Left ventricle myocardium inferior (tissue), 1 donor: Measurements from ENCODE around the gene BCL2. TPM values are rescaled to one million over a fixed set of nuclear protein-coding genes. Genes with fewer than 3 reads are reported as not detected.
A peak's percentile ranks its signal among the peaks of the same experiment; 100 is the strongest.

Source experiments
- DNase-seq: peaks from one replicate; pipeline ENCODE4 v3.0.0-alpha.2; 2020
- H3K27ac ChIP-seq: fragments of 200-600 bp; replicated peaks from 2 replicates; pipeline ENCODE4 v1.8.0; 2021
- H3K27me3 ChIP-seq: fragments of 200-600 bp; 2 replicates; pipeline ENCODE4 v1.8.0; 2021; ENCODE audit warnings: low read depth
- H3K36me3 ChIP-seq: fragments of 200-600 bp; 2 replicates; pipeline ENCODE4 v1.8.0; 2021
- H3K4me1 ChIP-seq: fragments of 200-600 bp; 2 replicates; pipeline ENCODE4 v1.8.0; 2021
- H3K4me3 ChIP-seq: fragments of 200-600 bp; 2 replicates; pipeline ENCODE4 v1.8.0; 2021; ENCODE audit warnings: mild to moderate bottlenecking, moderate library complexity
- H3K9me3 ChIP-seq: fragments of 200-600 bp; replicated peaks from 2 replicates; pipeline ENCODE4 v1.8.0; 2021
- intact Hi-C: fragments of 100-400 bp; cut with micrococcal nuclease; formaldehyde crosslinking; loops from one replicate; pipeline ENCODE4 v1.11.0; 2022
- total RNA-seq: library from RNA; stranded (reverse); fragmentation: NEBNext Ultra II Directional; extraction: Animal tissue kit (Norgen Biotek cat#: 25700); gene quantifications from one replicate; pipeline ENCODE4 v1.2.1, GENCODE V29; 2021
- TF ChIP-seq, protein P1 (sequence below): fragments of 200-600 bp; IDR thresholded peaks from 2 replicates; pipeline ENCODE4 v1.8.0; 2021; ENCODE audit warnings: antibody characterized with exemption, mild to moderate bottlenecking, borderline replicate concordance
- donor health status: DM: no; HTN: yes; CAD: no; lungs with severe emphysema.

BCL2 gene
- total RNA-seq, 1 donor from 2014 or later, result 7.3 TPM

DNA sequence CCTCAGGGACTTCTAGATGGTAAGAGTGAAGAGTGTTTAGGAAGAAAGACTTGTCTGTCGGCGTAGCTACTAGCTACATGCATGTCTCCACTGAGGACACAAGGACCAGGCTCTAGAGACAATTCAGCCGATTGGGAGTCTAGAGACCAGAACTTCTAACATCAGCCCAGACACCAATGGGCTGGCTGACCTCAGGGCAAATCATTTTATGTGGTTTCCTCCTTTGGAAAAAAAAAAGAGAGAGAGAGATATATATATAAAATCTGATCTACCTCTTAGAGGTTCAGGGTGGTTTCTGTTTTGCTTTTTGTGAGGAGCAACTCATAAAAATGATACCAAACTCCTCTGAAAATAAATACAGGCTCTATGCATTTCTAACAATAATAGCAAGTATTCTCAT is 212.8 kb downstream of the BCL2 start:
- Histone ChIP-seq H3K4me3 (no peak overlapping the region), H3K9me3 (no peaks in the 10 kb centered on the region), H3K4me1 (peaks cover 5% of the 10 kb centered on the region), H3K27me3 (no peaks in the 10 kb centered on the region), H3K27ac (no peak overlapping the region), H3K36me3 (no peaks in the 10 kb centered on the region)
- TF ChIP-seq, protein P1, sequence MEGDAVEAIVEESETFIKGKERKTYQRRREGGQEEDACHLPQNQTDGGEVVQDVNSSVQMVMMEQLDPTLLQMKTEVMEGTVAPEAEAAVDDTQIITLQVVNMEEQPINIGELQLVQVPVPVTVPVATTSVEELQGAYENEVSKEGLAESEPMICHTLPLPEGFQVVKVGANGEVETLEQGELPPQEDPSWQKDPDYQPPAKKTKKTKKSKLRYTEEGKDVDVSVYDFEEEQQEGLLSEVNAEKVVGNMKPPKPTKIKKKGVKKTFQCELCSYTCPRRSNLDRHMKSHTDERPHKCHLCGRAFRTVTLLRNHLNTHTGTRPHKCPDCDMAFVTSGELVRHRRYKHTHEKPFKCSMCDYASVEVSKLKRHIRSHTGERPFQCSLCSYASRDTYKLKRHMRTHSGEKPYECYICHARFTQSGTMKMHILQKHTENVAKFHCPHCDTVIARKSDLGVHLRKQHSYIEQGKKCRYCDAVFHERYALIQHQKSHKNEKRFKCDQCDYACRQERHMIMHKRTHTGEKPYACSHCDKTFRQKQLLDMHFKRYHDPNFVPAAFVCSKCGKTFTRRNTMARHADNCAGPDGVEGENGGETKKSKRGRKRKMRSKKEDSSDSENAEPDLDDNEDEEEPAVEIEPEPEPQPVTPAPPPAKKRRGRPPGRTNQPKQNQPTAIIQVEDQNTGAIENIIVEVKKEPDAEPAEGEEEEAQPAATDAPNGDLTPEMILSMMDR, result no peak
- intact Hi-C loops, result no loop called here
- DNase-seq, result no peak

DNA sequence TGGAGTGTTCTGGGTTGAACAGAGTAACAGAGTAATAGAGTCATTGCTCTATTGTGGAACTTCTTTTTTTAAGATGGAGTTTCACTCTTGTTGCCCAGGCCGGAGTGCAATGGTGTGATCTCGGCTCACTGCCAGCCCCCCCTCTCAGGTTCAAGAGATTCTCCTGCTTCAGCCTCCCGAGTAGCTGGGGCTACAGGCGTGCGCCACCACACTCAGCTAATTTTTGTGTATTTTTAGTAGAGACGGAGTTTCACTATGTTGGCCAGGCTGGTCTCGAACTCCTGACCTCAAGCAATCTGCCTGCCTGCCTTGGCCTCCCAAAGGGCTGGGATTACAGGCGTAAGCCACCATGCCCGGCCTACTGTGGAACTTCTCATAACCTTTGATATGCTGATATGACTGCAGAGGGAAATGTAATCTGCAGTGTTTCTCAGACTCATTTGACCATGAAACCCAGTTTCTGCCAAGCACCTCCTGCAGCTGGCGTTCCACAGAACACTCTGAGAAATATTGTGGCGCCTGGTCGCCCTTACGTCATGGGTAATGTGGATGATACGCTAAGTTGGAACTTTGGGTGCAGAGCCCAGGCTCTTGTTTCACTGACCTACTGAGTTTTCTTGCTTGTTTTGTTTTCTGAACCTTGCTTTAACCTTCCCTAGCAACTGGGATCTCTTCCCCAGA is 213.8 kb downstream of the BCL2 start:
- Histone ChIP-seq H3K4me1 (peaks cover 9% of the 10 kb centered on the region), H3K27ac (no peak overlapping the region), H3K4me3 (no peak overlapping the region), H3K9me3 (no peaks in the 10 kb centered on the region), H3K36me3 (no peaks in the 10 kb centered on the region), H3K27me3 (no peaks in the 10 kb centered on the region)
- TF ChIP-seq, protein P1, result no peak
- intact Hi-C loops, result no loop called here
- DNase-seq, result no peak

DNA sequence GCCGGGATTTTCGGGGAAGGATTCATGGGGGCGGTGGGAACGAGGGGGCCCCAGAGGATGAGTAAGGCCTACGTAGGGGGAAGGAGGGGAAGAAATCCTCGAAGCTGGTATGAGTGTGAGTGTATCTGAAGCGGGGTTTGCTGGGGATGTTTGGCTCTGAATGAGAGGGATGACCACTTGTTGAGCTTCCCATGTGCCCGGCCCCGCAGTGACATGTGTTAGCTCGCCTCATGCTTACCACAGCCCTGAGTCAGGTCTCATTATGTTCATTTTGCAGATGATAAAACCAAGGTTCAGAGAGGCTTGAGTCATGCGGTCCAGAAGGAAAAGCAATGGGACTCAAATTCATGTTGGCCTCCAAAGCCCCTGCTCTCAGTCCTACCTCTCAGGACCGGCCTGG is 214.7 kb downstream of the BCL2 start:
- intact Hi-C loops, result no loop called here
- Histone ChIP-seq H3K36me3 (no peaks in the 10 kb centered on the region), H3K27ac (no peak overlapping the region), H3K9me3 (no peaks in the 10 kb centered on the region), H3K4me3 (no peak overlapping the region), H3K4me1 (peaks cover 15% of the 10 kb centered on the region), H3K27me3 (no peaks in the 10 kb centered on the region)
- DNase-seq, result no peak
- TF ChIP-seq, protein P1, result no peak

DNA sequence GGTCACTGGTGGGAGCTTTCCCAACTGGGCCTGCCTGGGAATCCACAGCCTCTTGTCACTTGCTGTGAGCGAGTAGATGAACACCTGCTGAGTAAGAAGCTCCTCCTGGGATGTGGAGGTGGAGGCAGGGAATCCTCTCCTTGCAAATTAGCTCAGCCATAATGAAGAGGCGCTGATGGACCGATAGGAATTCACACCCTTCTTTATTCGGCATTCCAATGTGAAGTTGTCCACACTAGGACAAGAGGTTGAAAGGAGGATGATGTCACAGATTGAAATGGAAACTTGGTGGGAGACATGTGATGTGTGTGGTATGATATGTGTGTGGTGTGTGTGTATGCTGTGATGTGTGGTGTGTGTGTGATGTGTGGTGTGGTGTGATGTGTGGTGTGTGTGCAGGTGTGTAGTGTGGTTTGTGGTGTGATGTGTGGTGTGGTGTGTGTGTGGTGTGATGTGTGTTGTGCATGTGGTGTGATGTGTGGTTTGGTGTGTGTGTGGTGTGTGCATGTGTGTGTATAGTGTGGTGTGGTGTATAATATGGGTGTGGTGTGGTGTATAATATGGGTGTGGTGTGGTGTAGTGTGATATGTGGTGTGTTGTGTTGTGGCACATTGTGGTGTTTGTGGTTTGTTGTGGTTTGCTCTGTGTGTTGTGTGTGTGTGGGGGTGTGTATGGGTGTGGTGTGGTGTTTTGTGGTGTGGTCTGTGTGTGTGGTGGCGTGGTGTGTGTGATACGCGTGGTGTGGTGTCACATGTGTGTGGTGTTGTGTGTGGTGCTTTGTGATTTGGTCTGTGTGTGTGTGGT is 216.4 kb downstream of the BCL2 start:
- no peak for DNase-seq
- no peak overlapping the region for H3K27ac ChIP-seq
- H3K9me3 ChIP-seq, result no peaks in the 10 kb centered on the region
- H3K36me3 ChIP-seq, result no peaks in the 10 kb centered on the region
- peaks cover 24% of the 10 kb centered on the region for H3K4me1 ChIP-seq
- TF ChIP-seq, protein P1, result no peak
- H3K27me3 ChIP-seq, result no peaks in the 10 kb centered on the region
- intact Hi-C loops, result no loop called here
- no peak overlapping the region for H3K4me3 ChIP-seq

DNA sequence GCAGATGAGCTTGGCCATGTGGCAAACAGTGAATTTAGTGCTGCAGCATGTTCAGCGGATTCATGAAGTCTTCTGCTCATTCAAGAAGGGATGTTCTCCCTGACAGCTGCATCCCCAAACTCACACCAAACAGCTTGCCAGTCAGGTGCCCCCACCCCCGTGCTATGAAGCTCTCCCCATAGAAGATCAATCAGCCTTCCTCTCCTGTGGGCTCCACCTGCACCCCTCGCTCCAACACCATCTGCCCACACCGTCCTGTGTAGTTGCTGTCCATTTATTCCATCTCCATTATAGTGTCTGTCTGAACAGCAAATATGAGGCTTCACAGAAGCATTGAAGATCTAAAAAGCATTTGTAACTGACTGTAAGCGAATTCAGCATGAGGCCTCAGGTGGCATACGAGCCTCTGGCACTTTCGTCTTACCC is 218.9 kb downstream of the BCL2 start:
- Histone ChIP-seq H3K4me1 (peaks cover 36% of the 10 kb centered on the region), H3K36me3 (no peaks in the 10 kb centered on the region), H3K4me3 (no peak overlapping the region), H3K9me3 (no peaks in the 10 kb centered on the region), H3K27ac (peak overlapping the region; percentile 80), H3K27me3 (no peaks in the 10 kb centered on the region)
- TF ChIP-seq, protein P1, result no peak
- intact Hi-C loops, result no loop called here
- no peak for DNase-seq
